Adrenal gland (tissue), 12 donors: ENCODE measurements around the gene ARL2. TPM values are rescaled to one million over a fixed set of nuclear protein-coding genes. Genes with fewer than 3 reads are reported as not detected.

ENCODE experiments used
- DNase-seq, 7 donors: peaks; one replicate each; pipeline ENCODE4 v3.0.0-alpha.2; 2019 to 2020
- H3K27ac ChIP-seq, 5 donors: fragments of 200-600 bp; sonication (generic) in 4 of 5; 1 replicate in 3 of 5; 2 replicates in 2 of 5; pipeline versions ENCODE4 v1.5.1 to v1.8.0; 2016 to 2020; ENCODE audit warnings: mild to moderate bottlenecking in 1 of 5
- H3K27me3 ChIP-seq: fragments of 200-600 bp; 2 replicates; pipeline ENCODE4 v1.8.0; 2021
- H3K36me3 ChIP-seq, 2 donors: fragments of 200-600 bp; replicated peaks in 1 of 2; 1 replicate in 1 of 2; 2 replicates in 1 of 2; pipeline versions ENCODE4 v1.5.1 to v1.8.0; 2018 to 2022
- H3K4me1 ChIP-seq, 2 donors: fragments of 200-600 bp; replicated peaks in 1 of 2; 1 replicate in 1 of 2; 2 replicates in 1 of 2; pipeline versions ENCODE4 v1.5.1 to v1.8.0; 2018 to 2021
- H3K4me3 ChIP-seq, 4 donors: fragments of 200-600 bp; sonication (generic) in 3 of 4; one replicate each; pipeline ENCODE4 v1.5.1; 2016 to 2018
- H3K9me3 ChIP-seq, 3 donors: fragments of 200-600 bp; sonication (generic) in 1 of 3; replicated peaks in 1 of 3; 1 replicate in 2 of 3; 2 replicates in 1 of 3; pipeline versions ENCODE4 v1.5.1 to v1.8.0; 2016 to 2021
- POLR2A ChIP-seq, 2 donors: fragments of 450-650 bp; IDR thresholded peaks; one replicate each; pipeline ENCODE4 v1.6.1; 2017; ENCODE audit warnings: antibody characterized with exemption in 2 of 2, mild to moderate bottlenecking in 2 of 2, moderate library complexity in 1 of 2
- WGBS, 4 donors: extraction: QIAGEN DNeasy Blood & Tissue Kit in 2 of 4; methylation state at CpG; one replicate each; pipeline versions ENCODE4 v1.1.5 to v1.1.7; 2013 to 2017; 5-methylcytosine and 5-hydroxymethylcytosine counted together
- intact Hi-C, 2 donors: fragments of 100-400 bp; cut with DNase I; formaldehyde crosslinking; loops; one replicate each; pipeline versions ENCODE4 v1.14.1 to v1.15.0; 2022 to 2023
- polyA plus RNA-seq, 3 donors: library from polyadenylated mRNA; stranded (reverse); fragments of 200-250 nt in 2 of 3; fragments of 350-450 nt in 1 of 3; fragmentation: Illumina TruSeq in 1 of 3; extraction: RNeasy Lipid Tissue Mini Kit (QIAGEN cat#74804) in 1 of 3; gene quantifications; one replicate each; pipeline ENCODE4 v1.2.3, GENCODE V29; 2013 to 2014
- total RNA-seq, 9 donors: library from RNA; depleted of rRNA in 4 of 9; stranded (reverse); fragments of >200 nt in 4 of 9; fragments of 120-200 nt in 1 of 9; fragmentation: NEBNext Ultra II Directional in 1 of 9; extraction: Animal tissue kit (Norgen Biotek cat#: 25700) in 1 of 9; gene quantifications; one replicate each; pipeline versions ENCODE4 v1.1.0 to v1.2.4, GENCODE V29; 2013 to 2023
- TF ChIP-seq, protein P1 (sequence below), 6 experiments: fragments of 450-650 bp in 4 of 6; fragments of 200-600 bp in 2 of 6; sonication (generic) in 1 of 6; IDR thresholded peaks; 1 replicate in 5 of 6; 2 replicates in 1 of 6; pipeline versions ENCODE4 v1.5.1 to v1.8.0; 2016 to 2021; ENCODE audit warnings: antibody characterized with exemption in 6 of 6, mild to moderate bottlenecking in 2 of 6, moderate library complexity in 1 of 6
- donor health status: healthy with polysubstance abuse.
- donor health status: Bipolar disorder and iron deficiency.
- donor health status: DM: yes; HTN: yes; CAD: no.
- donor health status: DM: no; HTN: no; CAD: no.
- donor health status: DM: no; HTN: no; CAD: no.
- donor health status: DM: yes; HTN: yes; CAD: no.

ARL2 gene
- total and polyA plus RNA-seq, 12 donors: 66.5 to 231 (median 112) TPM

DNA sequence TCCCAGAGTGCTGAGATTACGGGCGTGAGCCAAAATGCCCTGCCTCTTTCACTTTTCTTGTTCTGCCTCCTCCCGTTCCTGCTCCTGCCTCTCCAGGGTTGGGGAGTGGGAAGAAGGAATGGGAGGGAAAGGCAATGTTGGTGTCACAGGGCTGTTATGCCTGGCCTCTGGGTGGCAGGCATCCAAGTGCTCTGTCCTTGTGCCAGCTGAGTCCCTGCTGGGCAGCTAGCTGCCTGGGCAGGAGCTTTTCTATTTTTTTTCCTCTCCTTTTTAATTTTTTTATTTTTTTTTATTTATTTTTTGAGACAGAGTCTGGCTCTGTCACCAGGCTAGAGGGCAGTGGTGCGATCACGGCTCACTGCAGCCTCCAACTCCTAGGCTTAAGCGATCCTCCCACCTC lies 23.0 kb downstream of the ARL2 start:
- H3K4me3 ChIP-seq: no peak overlapping the region
- WGBS, 4 donors: 50 to 58% (median 54%) methylated on average over 6 of the region's 6 CpGs
- peak; percentile 90 to 92 (median 91) for DNase-seq
- H3K27ac ChIP-seq: peak overlapping the region in 1 of 5 donors; percentile 26
- H3K9me3 ChIP-seq: no peaks in the 10 kb centered on the region
- peaks cover 0 to 10% of the 10 kb centered on the region in 2 donors for H3K4me1 ChIP-seq
- intact Hi-C loops: no loop called here
- H3K27me3 ChIP-seq: no peaks in the 10 kb centered on the region
- H3K36me3 ChIP-seq: peaks cover 0 to 57% of the 10 kb centered on the region in 2 donors
- TF ChIP-seq POLR2A (IDR thresholded peaks at IDR 0.05): no peak
- TF ChIP-seq, protein P1, sequence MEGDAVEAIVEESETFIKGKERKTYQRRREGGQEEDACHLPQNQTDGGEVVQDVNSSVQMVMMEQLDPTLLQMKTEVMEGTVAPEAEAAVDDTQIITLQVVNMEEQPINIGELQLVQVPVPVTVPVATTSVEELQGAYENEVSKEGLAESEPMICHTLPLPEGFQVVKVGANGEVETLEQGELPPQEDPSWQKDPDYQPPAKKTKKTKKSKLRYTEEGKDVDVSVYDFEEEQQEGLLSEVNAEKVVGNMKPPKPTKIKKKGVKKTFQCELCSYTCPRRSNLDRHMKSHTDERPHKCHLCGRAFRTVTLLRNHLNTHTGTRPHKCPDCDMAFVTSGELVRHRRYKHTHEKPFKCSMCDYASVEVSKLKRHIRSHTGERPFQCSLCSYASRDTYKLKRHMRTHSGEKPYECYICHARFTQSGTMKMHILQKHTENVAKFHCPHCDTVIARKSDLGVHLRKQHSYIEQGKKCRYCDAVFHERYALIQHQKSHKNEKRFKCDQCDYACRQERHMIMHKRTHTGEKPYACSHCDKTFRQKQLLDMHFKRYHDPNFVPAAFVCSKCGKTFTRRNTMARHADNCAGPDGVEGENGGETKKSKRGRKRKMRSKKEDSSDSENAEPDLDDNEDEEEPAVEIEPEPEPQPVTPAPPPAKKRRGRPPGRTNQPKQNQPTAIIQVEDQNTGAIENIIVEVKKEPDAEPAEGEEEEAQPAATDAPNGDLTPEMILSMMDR (IDR thresholded peaks at IDR 0.05): no peak

GRCh38 chr11:65040520-65040846 lies 26.5 kb downstream of the ARL2 start:
- peaks cover 0 to 31% of the 10 kb centered on the region in 2 donors for H3K4me1 ChIP-seq
- H3K27ac ChIP-seq: peak overlapping the region; percentile 78 to 95 (median 90)
- no peaks in the 10 kb centered on the region for H3K27me3 ChIP-seq
- H3K9me3 ChIP-seq: no peaks in the 10 kb centered on the region
- 9 to 15% (median 12%) methylated on average over 7 of the region's 7 CpGs for WGBS, 4 donors
- no peak for DNase-seq
- TF ChIP-seq, protein P1 (IDR thresholded peaks at IDR 0.05): no peak
- no peak for TF ChIP-seq POLR2A (IDR thresholded peaks at IDR 0.05)
- intact Hi-C loops: no loop called here
- H3K36me3 ChIP-seq: peaks cover 0 to 22% of the 10 kb centered on the region in 2 donors
- peak overlapping the region; percentile 74 to 99 (median 82) for H3K4me3 ChIP-seq

DNA sequence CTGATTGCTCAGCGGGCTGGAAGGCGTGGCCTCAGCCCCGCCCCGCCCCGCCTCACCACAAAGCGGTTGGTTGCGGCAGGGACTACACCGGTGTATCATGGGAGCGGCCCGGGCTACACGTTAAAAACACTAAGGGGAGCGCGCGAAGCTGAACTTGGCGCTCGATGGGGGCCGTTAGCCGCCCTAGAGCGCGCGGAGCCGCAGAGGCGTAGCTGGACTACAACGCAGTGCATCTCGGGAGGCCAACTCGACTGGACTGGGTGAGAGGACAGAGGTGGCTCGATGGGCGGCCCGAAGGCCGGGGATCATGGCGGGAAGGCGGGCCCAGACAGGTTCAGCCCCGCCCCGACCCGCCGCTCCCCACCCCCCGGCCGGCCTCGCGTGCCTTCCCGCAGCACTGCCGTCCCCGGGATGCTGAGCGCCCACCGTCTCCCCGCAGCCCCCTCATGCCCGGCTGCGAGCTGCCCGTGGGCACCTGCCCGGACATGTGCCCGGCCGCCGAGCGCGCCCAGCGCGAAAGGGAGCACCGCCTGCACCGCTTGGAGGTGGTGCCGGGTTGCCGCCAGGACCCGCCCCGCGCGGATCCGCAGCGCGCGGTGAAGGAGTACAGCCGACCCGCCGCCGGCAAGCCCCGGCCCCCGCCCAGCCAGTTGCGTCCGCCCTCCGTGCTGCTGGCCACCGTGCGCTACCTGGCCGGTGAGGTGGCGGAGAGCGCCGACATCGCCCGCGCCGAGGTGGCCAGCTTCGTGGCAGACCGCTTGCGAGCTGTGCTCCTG lies 27.1 kb downstream of the ARL2 start, which contains the start of gene SAC3D1:
TSS of gene SAC3D1 (plus strand) at position 364 of the 776 bp plus-strand sequence. CDS start at position 447, 83 bp downstream.
- peak within 1 kb of the TSS; percentile 78 to 95 (median 90) for H3K27ac ChIP-seq
- H3K4me1 ChIP-seq: peaks cover 0 to 31% of the 10 kb centered on the region in 2 donors
- peak in 1 of 2 donors; percentile 69 for TF ChIP-seq POLR2A (IDR thresholded peaks at IDR 0.05)
- TF ChIP-seq, protein P1 (IDR thresholded peaks at IDR 0.05): no peak
- H3K9me3 ChIP-seq: no peaks in the 10 kb centered on the region
- 0 to 1% (median 0%) methylated on average over 10 to 91 of the region's 91 CpGs for WGBS, 4 donors
- peak; percentile 84 to 92 (median 88) for DNase-seq
- intact Hi-C loops: no loop called here
- peak within 1 kb of the TSS; percentile 74 to 99 (median 82) for H3K4me3 ChIP-seq
- H3K36me3 ChIP-seq: peaks cover 0 to 17% of the 10 kb centered on the region in 2 donors
- H3K27me3 ChIP-seq: no peaks in the 10 kb centered on the region

GRCh38 chr11:65042891-65043290 lies 28.9 kb downstream of the ARL2 start:
- Histone ChIP-seq H3K27ac (no peak overlapping the region), H3K4me1 (peaks cover 0 to 31% of the 10 kb centered on the region in 2 donors), H3K27me3 (no peaks in the 10 kb centered on the region), H3K36me3 (peaks cover 0 to 8% of the 10 kb centered on the region in 2 donors), H3K9me3 (no peaks in the 10 kb centered on the region), H3K4me3 (no peak overlapping the region)
- intact Hi-C loops: no loop called here
- TF ChIP-seq POLR2A (IDR thresholded peaks at IDR 0.05): no peak
- TF ChIP-seq, protein P1 (IDR thresholded peaks at IDR 0.05): no peak
- 89 to 96% (median 93%) methylated on average over 6 of the region's 6 CpGs for WGBS, 4 donors
- DNase-seq: no peak
